ENCODE measurements around the gene RIMKLA. TPM values are rescaled to one million over a fixed set of nuclear protein-coding genes. Genes with fewer than 3 reads are reported as not detected.

RIMKLA gene, protein sequence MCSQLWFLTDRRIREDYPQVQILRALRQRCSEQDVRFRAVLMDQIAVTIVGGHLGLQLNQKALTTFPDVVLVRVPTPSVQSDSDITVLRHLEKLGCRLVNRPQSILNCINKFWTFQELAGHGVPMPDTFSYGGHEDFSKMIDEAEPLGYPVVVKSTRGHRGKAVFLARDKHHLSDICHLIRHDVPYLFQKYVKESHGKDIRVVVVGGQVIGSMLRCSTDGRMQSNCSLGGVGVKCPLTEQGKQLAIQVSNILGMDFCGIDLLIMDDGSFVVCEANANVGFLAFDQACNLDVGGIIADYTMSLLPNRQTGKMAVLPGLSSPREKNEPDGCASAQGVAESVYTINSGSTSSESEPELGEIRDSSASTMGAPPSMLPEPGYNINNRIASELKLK
- 1 to 10 TPM; 3.8 to 4.7 TPM for total RNA-seq

DNA sequence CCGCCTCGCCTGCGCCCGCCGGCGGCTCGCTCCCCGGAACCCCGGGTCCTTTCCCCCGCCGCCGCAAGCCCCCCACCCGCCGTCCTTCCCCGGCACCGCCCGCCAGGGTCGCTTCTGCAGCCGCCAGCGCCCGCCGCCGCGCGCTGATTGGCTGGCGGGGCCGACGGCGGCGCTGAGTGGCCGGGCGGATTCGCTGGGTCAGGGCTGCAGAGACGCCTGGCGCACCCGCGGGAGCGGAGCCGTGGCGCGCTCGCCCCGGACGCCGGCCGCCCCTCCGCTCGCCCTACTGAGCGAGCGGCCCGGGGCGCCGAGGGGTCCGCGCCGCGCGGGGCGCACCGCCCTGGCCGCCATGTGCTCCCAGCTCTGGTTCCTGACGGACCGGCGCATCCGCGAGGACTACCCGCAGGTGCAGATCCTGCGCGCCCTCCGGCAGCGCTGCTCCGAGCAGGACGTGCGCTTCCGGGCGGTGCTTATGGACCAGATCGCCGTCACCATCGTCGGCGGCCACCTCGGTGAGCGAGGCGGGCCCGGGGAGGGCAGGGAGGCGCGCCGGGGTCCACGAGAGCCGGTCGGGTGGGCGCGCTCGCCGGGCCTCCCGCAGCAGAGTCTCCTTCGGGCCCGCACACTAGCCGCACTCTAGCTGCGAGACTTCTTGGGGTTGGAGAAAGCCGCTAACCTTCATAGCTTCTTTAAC lies at the start of gene RIMKLA:
TSS of gene RIMKLA (plus strand) at position 207 of the 694 bp plus-strand sequence. CDS start at position 350, 143 bp downstream.
- peak within 1 kb of the TSS; percentile 57 to 73 for H3K4me3 ChIP-seq
- no peaks in the 10 kb centered on the region for H3K27me3 ChIP-seq
- TF ChIP-seq, protein P1, sequence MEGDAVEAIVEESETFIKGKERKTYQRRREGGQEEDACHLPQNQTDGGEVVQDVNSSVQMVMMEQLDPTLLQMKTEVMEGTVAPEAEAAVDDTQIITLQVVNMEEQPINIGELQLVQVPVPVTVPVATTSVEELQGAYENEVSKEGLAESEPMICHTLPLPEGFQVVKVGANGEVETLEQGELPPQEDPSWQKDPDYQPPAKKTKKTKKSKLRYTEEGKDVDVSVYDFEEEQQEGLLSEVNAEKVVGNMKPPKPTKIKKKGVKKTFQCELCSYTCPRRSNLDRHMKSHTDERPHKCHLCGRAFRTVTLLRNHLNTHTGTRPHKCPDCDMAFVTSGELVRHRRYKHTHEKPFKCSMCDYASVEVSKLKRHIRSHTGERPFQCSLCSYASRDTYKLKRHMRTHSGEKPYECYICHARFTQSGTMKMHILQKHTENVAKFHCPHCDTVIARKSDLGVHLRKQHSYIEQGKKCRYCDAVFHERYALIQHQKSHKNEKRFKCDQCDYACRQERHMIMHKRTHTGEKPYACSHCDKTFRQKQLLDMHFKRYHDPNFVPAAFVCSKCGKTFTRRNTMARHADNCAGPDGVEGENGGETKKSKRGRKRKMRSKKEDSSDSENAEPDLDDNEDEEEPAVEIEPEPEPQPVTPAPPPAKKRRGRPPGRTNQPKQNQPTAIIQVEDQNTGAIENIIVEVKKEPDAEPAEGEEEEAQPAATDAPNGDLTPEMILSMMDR (IDR thresholded peaks at IDR 0.05) = no peak
- no peaks in the 10 kb centered on the region for H3K9me3 ChIP-seq
- H3K4me1 ChIP-seq = peaks cover 0 to 12% of the 10 kb centered on the region in 2 donors
- H3K27ac ChIP-seq = peak within 1 kb of the TSS; percentile 21 to 55
- no peaks in the 10 kb centered on the region for H3K36me3 ChIP-seq
- no peak for DNase-seq (ENCODE audit: low spot score)

DNA sequence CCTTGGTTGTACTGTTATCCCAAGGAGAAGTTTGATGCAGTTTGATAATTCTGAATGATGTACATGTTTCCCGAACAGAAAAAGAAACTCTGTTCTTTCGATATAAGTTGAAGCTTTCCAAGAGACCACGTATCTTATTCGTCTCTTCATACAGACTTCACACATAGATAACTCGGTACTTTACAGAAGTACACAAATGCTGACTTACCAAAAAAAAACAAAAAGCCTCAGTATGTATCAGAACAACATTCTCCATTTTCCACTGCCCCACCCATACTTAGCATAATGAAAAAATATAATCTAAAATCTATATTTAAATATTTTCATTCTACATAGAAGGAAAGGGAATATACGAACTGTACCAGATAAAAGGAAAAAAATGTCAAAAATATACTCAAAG lies 47.7 kb upstream of the RIMKLA start:
- Histone ChIP-seq H3K4me1 (peaks cover 0 to 57% of the 10 kb centered on the region in 2 donors), H3K9me3 (no peaks in the 10 kb centered on the region), H3K36me3 (no peaks in the 10 kb centered on the region), H3K4me3 (no peak overlapping the region), H3K27ac (peak overlapping the region in 1 of 2 donors; percentile 95), H3K27me3 (no peaks in the 10 kb centered on the region)
- TF ChIP-seq, protein P1 (IDR thresholded peaks at IDR 0.05) = no peak
- no peak for DNase-seq (ENCODE audit: low spot score)

DNA sequence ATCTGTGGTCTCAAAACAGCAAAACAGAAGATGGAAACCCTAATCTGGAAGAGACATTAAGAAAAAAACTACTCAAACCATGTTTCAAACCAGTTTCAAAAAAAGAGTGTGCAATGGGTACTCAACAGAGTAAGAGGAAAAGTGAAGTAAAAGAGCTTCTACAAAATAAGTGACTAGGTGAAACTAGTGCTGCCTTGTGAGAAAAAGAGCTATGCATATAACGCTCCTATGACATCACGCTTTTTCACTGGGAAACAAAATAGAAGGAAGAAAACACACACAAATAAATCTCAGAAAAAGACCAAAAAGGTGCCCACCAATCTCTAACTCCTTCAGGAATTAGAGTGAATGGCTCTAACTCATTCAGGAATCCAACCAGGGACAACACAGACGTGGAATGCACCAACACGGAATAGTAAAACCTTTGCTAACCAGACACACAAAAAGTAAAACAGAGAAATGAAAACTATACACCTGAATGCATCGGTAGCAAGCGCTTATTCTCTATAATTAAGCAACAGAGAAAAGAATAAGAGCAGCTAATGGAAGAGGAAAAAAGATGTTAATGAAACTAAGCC lies 46.8 kb upstream of the RIMKLA start:
- no peaks in the 10 kb centered on the region for H3K36me3 ChIP-seq
- peak overlapping the region; percentile 95 to 97 for H3K27ac ChIP-seq
- peak overlapping the region; percentile 81 to 99 for H3K4me3 ChIP-seq
- H3K27me3 ChIP-seq = no peaks in the 10 kb centered on the region
- no peaks in the 10 kb centered on the region for H3K9me3 ChIP-seq
- TF ChIP-seq, protein P1 (IDR thresholded peaks at IDR 0.05) = no peak
- peaks cover 0 to 51% of the 10 kb centered on the region in 2 donors for H3K4me1 ChIP-seq
- DNase-seq (ENCODE audit: low spot score) = no peak

DNA sequence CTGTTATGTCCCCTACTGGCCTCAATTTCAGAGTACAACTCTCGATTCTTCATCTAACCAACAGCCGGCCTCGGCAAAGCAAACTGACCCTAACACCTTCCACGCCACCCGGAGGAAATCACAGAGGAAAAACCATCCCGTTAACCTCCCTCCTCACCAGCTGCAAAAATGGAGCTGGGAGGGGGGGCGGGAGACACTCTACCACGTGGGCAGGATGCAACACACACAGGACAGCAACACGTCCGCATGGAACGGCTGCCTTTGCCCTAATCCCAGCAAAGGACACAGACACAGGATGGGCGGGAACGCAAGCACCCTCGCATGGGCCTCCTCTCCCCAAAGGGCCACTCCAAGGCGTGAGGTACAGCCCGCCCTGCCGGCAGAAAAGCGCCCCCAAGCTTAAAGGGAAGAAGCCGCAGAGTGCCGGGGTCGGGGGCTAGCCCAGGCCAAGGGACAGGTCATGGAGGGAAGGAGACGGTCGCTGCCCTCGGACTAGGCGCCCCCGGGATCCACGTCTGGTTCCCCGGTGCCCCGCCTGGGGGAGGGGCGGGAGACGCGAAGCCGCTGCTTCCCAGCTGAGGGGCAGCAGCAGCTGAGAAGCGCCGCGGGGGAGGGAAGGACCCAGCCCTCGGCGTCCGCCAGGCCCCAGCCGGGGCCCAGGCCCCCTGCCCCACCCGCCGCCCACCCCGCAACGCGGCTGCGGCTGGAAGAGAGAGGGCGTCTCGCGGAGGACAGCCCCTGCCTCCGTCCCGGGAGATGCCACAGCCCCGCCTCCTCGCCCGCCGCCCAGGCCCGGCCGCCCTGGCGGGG lies 46.1 kb upstream of the RIMKLA start:
- Histone ChIP-seq H3K4me1 (peaks cover 0 to 50% of the 10 kb centered on the region in 2 donors), H3K4me3 (peak overlapping the region; percentile 81 to 99), H3K9me3 (no peaks in the 10 kb centered on the region), H3K27me3 (no peaks in the 10 kb centered on the region), H3K27ac (peak overlapping the region; percentile 95 to 97), H3K36me3 (no peaks in the 10 kb centered on the region)
- DNase-seq (ENCODE audit: low spot score) = peak; percentile 67
- TF ChIP-seq, protein P1 (IDR thresholded peaks at IDR 0.05) = peak in 1 of 2 donors; percentile 18

DNA sequence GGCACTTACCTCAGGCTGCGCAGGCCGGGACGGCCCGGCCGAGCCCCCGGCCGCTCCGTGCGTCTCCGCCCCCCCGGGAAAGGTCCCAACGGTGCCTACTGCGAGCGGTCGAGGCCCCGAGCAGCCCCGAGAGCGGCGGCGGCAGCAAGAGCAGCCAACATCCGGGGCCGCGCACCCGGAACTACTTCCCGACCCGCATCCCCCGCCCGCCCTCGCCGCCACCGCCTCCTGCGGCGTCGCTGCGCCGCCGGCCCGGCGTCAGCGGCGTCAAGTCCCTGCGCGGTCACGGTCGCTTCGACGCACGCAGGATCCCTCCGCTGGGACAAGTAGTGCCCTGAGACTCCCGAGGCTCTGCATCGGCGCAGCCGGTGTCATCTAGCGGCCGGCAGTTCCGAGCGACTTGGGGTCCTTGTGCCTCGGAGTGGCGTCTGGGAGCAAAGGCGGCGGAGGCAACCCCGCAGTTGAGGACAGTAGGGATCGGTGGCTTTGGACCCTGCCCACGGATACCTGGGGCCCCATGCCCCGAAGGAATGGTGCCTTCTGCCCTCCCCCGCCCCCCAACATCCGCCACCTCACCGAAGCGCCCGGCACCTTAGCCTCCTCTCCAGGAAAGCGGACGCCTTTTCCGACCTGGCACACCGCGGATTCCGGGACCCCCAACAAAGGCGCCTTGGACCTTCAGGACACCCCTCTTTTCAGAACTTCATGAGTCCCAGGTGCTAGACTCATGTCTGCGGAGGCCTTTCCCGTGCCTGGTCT lies 45.4 kb upstream of the RIMKLA start, which contains the start of gene FOXJ3:
TSS of gene FOXJ3 (minus strand) at position 186 of the 759 bp plus-strand sequence. CDS start 24,142 bp downstream, outside the sequence.
- Histone ChIP-seq H3K4me1 (peaks cover 0 to 44% of the 10 kb centered on the region in 2 donors), H3K36me3 (no peaks in the 10 kb centered on the region)
- TF ChIP-seq, protein P1 (IDR thresholded peaks at IDR 0.05) = peak in 1 of 2 donors; percentile 30

More for the DNA sequence above, 45.4 kb upstream of the RIMKLA start, which contains the start of gene FOXJ3:
- DNase-seq (ENCODE audit: low spot score) = peak; percentile 86
- H3K27me3 ChIP-seq = no peaks in the 10 kb centered on the region
- peak within 1 kb of the TSS; percentile 81 to 99 for H3K4me3 ChIP-seq
- no peaks in the 10 kb centered on the region for H3K9me3 ChIP-seq
- peak within 1 kb of the TSS; percentile 95 to 97 for H3K27ac ChIP-seq

All from right atrium auricular region (tissue), 2 donors.